HepG2 (cell line): ENCODE measurements around the gene TBCB. TPM values are rescaled to one million over a fixed set of nuclear protein-coding genes. Genes with fewer than 3 reads are reported as not detected.

Source experiments
- GMEB2 ChIP-seq: IDR thresholded peaks from 2 replicates; pipeline ENCODE4 v1.6.1; 2016; ENCODE audit warnings: missing biosample characterization, missing genetic modification reagents, low read depth
- KIAA2018 ChIP-seq: sonication (generic); formaldehyde crosslinking; IDR thresholded peaks from 2 replicates; pipeline ENCODE4 v1.5.0; 2020; ENCODE audit warnings: mild to moderate bottlenecking, missing genetic modification reagents, borderline replicate concordance
- PRMT3 ChIP-seq: sonication (generic); formaldehyde crosslinking; IDR thresholded peaks from 2 replicates; pipeline ENCODE4 v1.8.1; 2022; ENCODE audit warnings: low read depth, mild to moderate bottlenecking, moderate library complexity, missing genetic modification reagents, borderline replicate concordance
- RBFOX2 ChIP-seq: fragments of 200-400 bp; formaldehyde crosslinking; IDR thresholded peaks from 2 replicates; pipeline ENCODE4 v1.6.1; 2017; ENCODE audit warnings: low read depth, mild to moderate bottlenecking, low read length
- SKI ChIP-seq: fragments of 450-650 bp; IDR thresholded peaks from one replicate; pipeline ENCODE4 v1.6.1; 2018; ENCODE audit warnings: mild to moderate bottlenecking; ENCODE audit not compliant: partially characterized antibody
- SOX6 ChIP-seq, 2 experiments: fragments of 450-650 bp in 1 of 2; sonication (generic) in 1 of 2; formaldehyde crosslinking in 1 of 2; IDR thresholded peaks; 2 replicates each; pipeline versions ENCODE4 v1.4.0 to v1.6.1; 2017 to 2020; ENCODE audit warnings: antibody characterized with exemption in 1 of 2, mild to moderate bottlenecking in 1 of 2, missing genetic modification reagents in 1 of 2
- TEAD3 ChIP-seq: optimal IDR thresholded peaks from 2 replicates; pipeline ENCODE3; 2016; ENCODE audit warnings: borderline replicate concordance
- ZFP82 ChIP-seq: sonication (generic); formaldehyde crosslinking; IDR thresholded peaks from 2 replicates; pipeline ENCODE4 v1.5.1; 2020; ENCODE audit warnings: mild to moderate bottlenecking, missing genetic modification reagents, borderline replicate concordance
- ZNF282 ChIP-seq: fragments of 450-650 bp; IDR thresholded peaks from 2 replicates; pipeline ENCODE4 v1.6.1; 2018; ENCODE audit not compliant: partially characterized antibody
- ZNF567 ChIP-seq: sonication (generic); formaldehyde crosslinking; IDR thresholded peaks from 2 replicates; pipeline ENCODE4 v1.8.1; 2023; ENCODE audit warnings: mild to moderate bottlenecking, missing genetic modification reagents, borderline replicate concordance
- ZSCAN22 ChIP-seq: sonication (generic); formaldehyde crosslinking; IDR thresholded peaks from 2 replicates; pipeline ENCODE4 v1.4.0; 2020; ENCODE audit warnings: mild to moderate bottlenecking, missing genetic modification reagents
- ZSCAN31 ChIP-seq: sonication (generic); formaldehyde crosslinking; IDR thresholded peaks from 2 replicates; pipeline ENCODE4 v1.5.0; 2020; ENCODE audit warnings: low read depth, mild to moderate bottlenecking, missing genetic modification reagents
- polyA plus RNA-seq, 8 experiments: library from polyadenylated mRNA; depleted of rRNA in 3 of 8; stranded (reverse) in 7 of 8; unstranded in 1 of 8; fragments of >200 nt; fragmentation: Illumina TruSeq in 4 of 8; extraction: Trizol in 4 of 8; gene quantifications; 2 replicates each; pipeline versions ENCODE4 v1.2.1 to v1.2.3, GENCODE V29; 2011 to 2016; ENCODE audit warnings: low read depth in 4 of 8, missing spikeins in 1 of 8, mixed read lengths in 1 of 8; ENCODE audit not compliant: insufficient read depth in 1 of 8
- total RNA-seq, 5 experiments: library from RNA; depleted of rRNA; stranded (reverse); fragments of >200 nt; fragmentation: Illumina TruSeq; extraction: Trizol; gene quantifications; 2 replicates each; pipeline ENCODE4 v1.2.3, GENCODE V29; 2016; ENCODE audit warnings: low read depth in 1 of 5
- TF ChIP-seq, protein P1 (sequence below): sonication (generic); formaldehyde crosslinking; IDR thresholded peaks from 2 replicates; pipeline ENCODE4 v1.5.1; 2020; ENCODE audit warnings: missing genetic modification reagents, mild to moderate bottlenecking, borderline replicate concordance

The TBCB gene
- total and polyA plus RNA-seq, 2 of the 13 experiments (the other 11 are each of a cell fraction or from before 2014, with no cell fraction given) = 271 to 276 TPM

GRCh38 chr19:36115453-36116343 is at the start of gene TBCB (continued):
- TF ChIP-seq KIAA2018 (CRISPR knock-in tag) (no peak), ZSCAN31 (CRISPR knock-in tag) (peak; percentile 6; the same call in 1 of the 2 replicates), RBFOX2 (peak; percentile 87), ZFP82 (CRISPR knock-in tag) (no peak), ZNF567 (CRISPR knock-in tag) (no peak; the same call in 1 of the 2 replicates), SKI (no peak), PRMT3 (CRISPR knock-in tag) (no peak), TEAD3 (CRISPR knock-in tag) (no peak), ZSCAN22 (no peak), ZNF282 (no peak), GMEB2 (CRISPR knock-in tag) (no peak), SOX6 (IDR thresholded peaks at IDR 0.05) (no peak), SOX6 (CRISPR knock-in tag; IDR thresholded peaks at IDR 0.05) (0 out of 2 replicates have a peak, but pooled peaks have one; percentile 0)
- TF ChIP-seq, protein P1, sequence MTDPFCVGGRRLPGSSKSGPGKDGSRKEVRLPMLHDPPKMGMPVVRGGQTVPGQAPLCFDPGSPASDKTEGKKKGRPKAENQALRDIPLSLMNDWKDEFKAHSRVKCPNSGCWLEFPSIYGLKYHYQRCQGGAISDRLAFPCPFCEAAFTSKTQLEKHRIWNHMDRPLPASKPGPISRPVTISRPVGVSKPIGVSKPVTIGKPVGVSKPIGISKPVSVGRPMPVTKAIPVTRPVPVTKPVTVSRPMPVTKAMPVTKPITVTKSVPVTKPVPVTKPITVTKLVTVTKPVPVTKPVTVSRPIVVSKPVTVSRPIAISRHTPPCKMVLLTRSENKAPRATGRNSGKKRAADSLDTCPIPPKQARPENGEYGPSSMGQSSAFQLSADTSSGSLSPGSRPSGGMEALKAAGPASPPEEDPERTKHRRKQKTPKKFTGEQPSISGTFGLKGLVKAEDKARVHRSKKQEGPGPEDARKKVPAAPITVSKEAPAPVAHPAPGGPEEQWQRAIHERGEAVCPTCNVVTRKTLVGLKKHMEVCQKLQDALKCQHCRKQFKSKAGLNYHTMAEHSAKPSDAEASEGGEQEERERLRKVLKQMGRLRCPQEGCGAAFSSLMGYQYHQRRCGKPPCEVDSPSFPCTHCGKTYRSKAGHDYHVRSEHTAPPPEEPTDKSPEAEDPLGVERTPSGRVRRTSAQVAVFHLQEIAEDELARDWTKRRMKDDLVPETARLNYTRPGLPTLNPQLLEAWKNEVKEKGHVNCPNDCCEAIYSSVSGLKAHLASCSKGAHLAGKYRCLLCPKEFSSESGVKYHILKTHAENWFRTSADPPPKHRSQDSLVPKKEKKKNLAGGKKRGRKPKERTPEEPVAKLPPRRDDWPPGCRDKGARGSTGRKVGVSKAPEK (CRISPR knock-in tag) = no peak
